Lower lobe of right lung (tissue), 2 donors: ENCODE data around the gene CDPF1. TPM values are rescaled to one million over a fixed set of nuclear protein-coding genes. Genes with fewer than 3 reads are reported as not detected.

Source experiments
- ATAC-seq, 2 donors: fragments of 200-7000 bp; cut with Tn5 transposase; one replicate each; pipeline ENCODE4 v1.9.1; 2020 to 2022; ENCODE audit warnings: mild to moderate bottlenecking in 2 of 2, moderate library complexity in 2 of 2
- DNase-seq: peaks from one replicate; pipeline ENCODE4 v3.0.0-alpha.2; 2020
- H3K27ac ChIP-seq: fragments of 200-600 bp; one replicate; pipeline ENCODE4 v1.8.0; 2022
- H3K27me3 ChIP-seq: fragments of 200-600 bp; one replicate; pipeline ENCODE4 v1.8.0; 2022; ENCODE audit warnings: low read depth
- H3K36me3 ChIP-seq: fragments of 200-600 bp; one replicate; pipeline ENCODE4 v1.8.0; 2022; ENCODE audit warnings: mild to moderate bottlenecking
- H3K4me1 ChIP-seq: fragments of 200-600 bp; one replicate; pipeline ENCODE4 v1.8.0; 2022
- H3K4me3 ChIP-seq: fragments of 200-600 bp; one replicate; pipeline ENCODE4 v1.8.0; 2022; ENCODE audit warnings: mild to moderate bottlenecking
- H3K9me3 ChIP-seq: fragments of 200-600 bp; one replicate; pipeline ENCODE4 v1.8.0; 2022
- CTCF ChIP-seq: fragments of 200-600 bp; IDR thresholded peaks from one replicate; pipeline ENCODE4 v1.8.0; 2022; ENCODE audit warnings: antibody characterized with exemption, mild to moderate bottlenecking
- intact Hi-C: fragments of 100-400 bp; cut with DNase I; formaldehyde crosslinking; loops from one replicate; pipeline ENCODE4 v1.11.0; 2022
- total RNA-seq: library from RNA; stranded (reverse); fragmentation: NEBNext Ultra II Directional; extraction: Animal tissue kit (Norgen Biotek cat#: 25700); gene quantifications from one replicate; pipeline ENCODE4 v1.2.1, GENCODE V29; 2021
- donor health status: DM: no; HTN: yes; CAD: no; lungs with severe emphysema.

The CDPF1 gene
- total RNA-seq, 1 donor from 2014 or later, result 7.1 TPM

DNA sequence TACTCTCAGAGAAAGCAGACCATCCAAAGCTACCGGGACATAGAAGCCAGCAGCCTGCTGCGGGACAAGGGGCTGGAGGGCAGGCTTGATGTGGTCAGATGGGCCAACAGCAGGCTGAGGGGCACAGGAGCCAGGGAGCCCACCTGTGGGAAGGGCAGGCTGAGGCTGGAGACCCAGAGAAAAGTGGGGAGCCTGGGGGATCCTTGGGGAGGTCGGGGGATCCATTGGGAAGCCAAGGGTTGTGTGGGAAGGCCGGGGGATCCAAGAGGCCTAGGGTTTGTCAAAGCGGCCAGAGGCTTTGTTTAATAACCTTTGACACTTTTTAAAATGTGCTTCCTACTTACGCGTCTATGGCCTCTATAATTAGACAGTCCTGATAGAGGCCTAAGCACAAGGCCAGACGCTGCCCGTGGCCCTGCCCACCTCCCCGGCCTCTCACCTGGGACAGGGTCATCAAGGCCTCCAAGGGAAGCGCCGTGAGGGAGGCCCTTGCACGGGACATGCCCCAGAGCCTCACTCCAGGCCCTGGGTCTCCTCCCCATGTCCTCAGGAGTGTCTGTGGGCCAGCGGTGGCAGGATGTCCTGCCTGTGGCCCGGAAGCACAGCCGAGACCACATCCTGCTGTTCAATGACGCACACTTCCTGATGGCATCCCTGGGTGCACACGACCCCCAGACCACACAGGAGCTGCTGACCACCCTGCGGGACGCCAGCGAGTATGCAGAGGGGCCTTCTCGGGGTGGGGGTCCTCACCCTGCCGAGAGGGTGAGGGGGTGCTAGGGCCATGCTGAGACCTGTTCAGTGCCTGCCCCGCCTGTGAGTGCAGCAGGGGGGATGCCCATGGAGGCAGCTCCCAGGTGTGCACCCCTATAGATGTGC is 38.0 kb upstream of the CDPF1 start:
- H3K9me3 ChIP-seq, result peaks cover 4% of the 10 kb centered on the region
- H3K36me3 ChIP-seq, result peaks cover 87% of the 10 kb centered on the region
- DNase-seq (peak; percentile 68), ATAC-seq (peak; percentile 72 to 75)
- intact Hi-C loops, result no loop called here
- H3K4me3 ChIP-seq, result peak overlapping the region; percentile 37
- TF ChIP-seq CTCF, result no peak
- H3K4me1 ChIP-seq, result peaks cover 18% of the 10 kb centered on the region
- H3K27me3 ChIP-seq, result no peaks in the 10 kb centered on the region
- H3K27ac ChIP-seq, result peak overlapping the region; percentile 79

GRCh38 chr22:46286941-46287872 is 37.1 kb upstream of the CDPF1 start:
- no peak for TF ChIP-seq CTCF
- intact Hi-C loops, result no loop called here
- Histone ChIP-seq H3K36me3 (peaks cover 87% of the 10 kb centered on the region), H3K27ac (peak overlapping the region; percentile 79), H3K9me3 (peaks cover 4% of the 10 kb centered on the region), H3K27me3 (no peaks in the 10 kb centered on the region), H3K4me3 (peak overlapping the region; percentile 37), H3K4me1 (peaks cover 18% of the 10 kb centered on the region)
- no peak for DNase-seq
- no peak for ATAC-seq

DNA sequence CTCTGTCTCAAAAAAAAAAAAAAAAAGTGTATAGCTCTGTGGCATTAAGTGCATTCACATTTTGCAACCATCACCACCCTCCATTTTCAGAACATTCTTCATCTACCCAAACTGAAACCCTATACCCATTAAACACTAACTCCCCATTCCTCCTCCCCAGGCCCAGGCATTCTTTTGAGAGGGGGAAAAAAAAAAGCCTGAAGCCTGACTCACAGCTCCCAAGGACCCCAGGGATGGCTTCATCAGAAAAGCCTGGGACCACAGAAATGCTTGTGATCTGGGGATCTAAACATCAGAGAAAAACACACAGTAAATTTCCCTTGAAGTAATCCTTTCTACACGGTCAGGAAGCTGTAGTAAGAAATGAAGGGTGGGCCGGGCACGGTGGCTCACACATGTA is 35.9 kb upstream of the CDPF1 start:
- DNase-seq, result no peak
- no peak overlapping the region for H3K27ac ChIP-seq
- H3K4me3 ChIP-seq, result no peak overlapping the region
- H3K4me1 ChIP-seq, result peaks cover 18% of the 10 kb centered on the region
- ATAC-seq, result no peak
- no peaks in the 10 kb centered on the region for H3K27me3 ChIP-seq
- peaks cover 89% of the 10 kb centered on the region for H3K36me3 ChIP-seq
- no peak for TF ChIP-seq CTCF
- intact Hi-C loops, result no loop called here
- no peaks in the 10 kb centered on the region for H3K9me3 ChIP-seq

DNA sequence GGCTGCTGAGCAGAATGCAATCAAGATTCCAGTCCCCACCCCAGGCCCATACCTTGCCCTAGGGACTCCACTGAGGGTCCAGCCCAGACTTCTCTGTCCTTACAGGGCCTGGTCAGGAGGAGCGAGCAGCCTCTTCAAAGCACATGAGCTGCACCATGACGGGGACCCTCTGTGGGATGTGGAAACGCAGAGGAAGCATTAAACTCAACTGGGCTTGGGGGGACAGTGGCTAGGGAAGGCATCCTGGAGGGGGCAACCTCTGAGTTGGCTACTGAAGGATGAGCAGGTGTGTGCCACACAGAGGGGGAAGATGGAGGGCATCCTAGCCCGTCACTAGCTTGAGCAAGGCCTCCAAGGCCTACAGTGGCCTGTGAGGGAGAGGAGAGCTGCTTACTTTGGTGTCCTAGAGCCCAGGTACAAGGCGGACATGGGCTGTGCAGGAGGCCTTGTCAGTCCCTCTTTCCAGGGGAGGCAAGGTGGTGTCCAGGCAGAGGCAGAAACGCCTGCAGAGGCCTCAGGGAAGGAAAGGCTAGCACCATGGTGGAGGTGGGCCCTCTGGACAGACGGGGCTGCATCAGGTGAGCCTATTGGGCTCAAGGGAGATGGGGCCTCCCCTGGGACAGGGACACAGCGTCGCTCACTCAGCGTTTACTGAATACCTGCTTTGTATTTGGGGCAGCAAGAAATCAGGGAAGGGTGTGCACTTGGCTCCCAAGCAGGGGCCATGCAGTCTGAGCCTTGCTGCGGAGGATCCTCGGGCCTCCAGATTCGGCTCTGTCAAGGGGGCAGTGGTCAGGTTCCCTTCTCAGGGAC is 32.0 kb upstream of the CDPF1 start:
- no peak for DNase-seq
- TF ChIP-seq CTCF, result no peak
- Histone ChIP-seq H3K4me1 (peaks cover 10% of the 10 kb centered on the region), H3K36me3 (peaks cover 100% of the 10 kb centered on the region), H3K4me3 (no peak overlapping the region), H3K27ac (no peak overlapping the region), H3K27me3 (no peaks in the 10 kb centered on the region), H3K9me3 (no peaks in the 10 kb centered on the region)
- ATAC-seq, result no peak
- intact Hi-C loops, result no loop called here
